Activated CD4-positive, alpha-beta T cell treated with anti-CD3 and anti-CD28 coated beads, Interleukin-2, amount 10 ng/mL, durations not matched to agents 7 days and 5 days (primary cell): ENCODE measurements around the gene KLF15. TPM values are rescaled to one million over a fixed set of nuclear protein-coding genes. Genes with fewer than 3 reads are reported as not detected.

Experiments
- CTCF ChIA-PET: fragments of 350-600 bp; sonication (Branson Sonifier 250); formaldehyde crosslinking; loops from one replicate; lab custom pipeline; 2021; ENCODE audit warnings: antibody characterized with exemption; lab: Charles Lee
- POLR2A ChIA-PET: fragments of 350-600 bp; sonication (Branson Sonifier 250); formaldehyde crosslinking; loops from one replicate; lab custom pipeline; 2021; ENCODE audit warnings: antibody characterized with exemption; lab: Charles Lee
- DNase-seq: peaks from one replicate; pipeline ENCODE4 v3.0.0-alpha.2; 2020
- H3K27ac Mint-ChIP-seq: one replicate; pipeline ENCODE4 v1.8.0; 2021; ENCODE audit warnings: mild to moderate bottlenecking, moderate library complexity, mixed read lengths
- H3K27me3 Mint-ChIP-seq: one replicate; pipeline ENCODE4 v1.8.0; 2021; ENCODE audit warnings: mixed read lengths
- H3K36me3 Mint-ChIP-seq: one replicate; pipeline ENCODE4 v1.8.0; 2021; ENCODE audit warnings: low read depth, mixed read lengths
- H3K4me1 Mint-ChIP-seq: one replicate; pipeline ENCODE4 v1.8.0; 2021; ENCODE audit warnings: mixed read lengths
- H3K4me3 Mint-ChIP-seq: one replicate; pipeline ENCODE4 v1.8.0; 2021; ENCODE audit warnings: mild to moderate bottlenecking, moderate library complexity, mixed read lengths
- H3K9me3 Mint-ChIP-seq: one replicate; pipeline ENCODE4 v1.8.0; 2021; ENCODE audit warnings: mixed read lengths
- total RNA-seq, 2 experiments: library from RNA; stranded (reverse); gene quantifications; one replicate each; pipeline ENCODE4 v1.2.3, GENCODE V29; 2021

The KLF15 gene
- total RNA-seq, 2 experiments from 2014 or later: not detected

GRCh38 chr3:126345641-126346460 is 11.4 kb downstream of the KLF15 start:
- Mint-ChIP-seq H3K4me3 (no peak overlapping the region), H3K4me1 (no peaks in the 10 kb centered on the region), H3K27me3 (no peaks in the 10 kb centered on the region), H3K36me3 (no peaks in the 10 kb centered on the region), H3K9me3 (no peaks in the 10 kb centered on the region), H3K27ac (no peak overlapping the region)
- CTCF ChIA-PET: no interaction called here
- POLR2A ChIA-PET: no interaction called here
- no peak for DNase-seq

- no peak for DNase-seq
- POLR2A ChIA-PET: no interaction called here
- no peaks in the 10 kb centered on the region for H3K36me3 Mint-ChIP-seq
- no peak overlapping the region for H3K4me3 Mint-ChIP-seq
- H3K27me3 Mint-ChIP-seq: no peaks in the 10 kb centered on the region
- CTCF ChIA-PET: no interaction called here
- no peak overlapping the region for H3K27ac Mint-ChIP-seq
- no peaks in the 10 kb centered on the region for H3K9me3 Mint-ChIP-seq
- H3K4me1 Mint-ChIP-seq: no peaks in the 10 kb centered on the region
Observed at GRCh38 chr3:126345231-126345630, 12.0 kb downstream of the KLF15 start.

- Mint-ChIP-seq H3K27ac (no peak overlapping the region), H3K4me3 (no peak overlapping the region), H3K36me3 (no peaks in the 10 kb centered on the region), H3K27me3 (no peaks in the 10 kb centered on the region), H3K9me3 (no peaks in the 10 kb centered on the region), H3K4me1 (no peaks in the 10 kb centered on the region)
- ChIA-PET CTCF (no interaction called here), POLR2A (no interaction called here)
- DNase-seq: no peak
Observed at GRCh38 chr3:126344380-126345041, 12.7 kb downstream of the KLF15 start.

- Mint-ChIP-seq H3K27me3 (no peaks in the 10 kb centered on the region), H3K27ac (no peak overlapping the region), H3K4me1 (no peaks in the 10 kb centered on the region), H3K36me3 (no peaks in the 10 kb centered on the region), H3K4me3 (no peak overlapping the region), H3K9me3 (no peaks in the 10 kb centered on the region)
- CTCF ChIA-PET: no interaction called here
- DNase-seq: no peak
- POLR2A ChIA-PET: no interaction called here
Observed at GRCh38 chr3:126343649-126344035, 13.6 kb downstream of the KLF15 start.

- Mint-ChIP-seq H3K36me3 (no peaks in the 10 kb centered on the region), H3K4me1 (no peaks in the 10 kb centered on the region), H3K27me3 (no peaks in the 10 kb centered on the region)
Observed at GRCh38 chr3:126342991-126343648, 14.1 kb downstream of the KLF15 start.

GRCh38 chr3:126342211-126342610 is 15.0 kb downstream of the KLF15 start:
- CTCF ChIA-PET: no interaction called here
- H3K9me3 Mint-ChIP-seq: no peaks in the 10 kb centered on the region
- no peaks in the 10 kb centered on the region for H3K27me3 Mint-ChIP-seq
- no peaks in the 10 kb centered on the region for H3K36me3 Mint-ChIP-seq
- no peak overlapping the region for H3K4me3 Mint-ChIP-seq
- DNase-seq: no peak
- H3K4me1 Mint-ChIP-seq: no peaks in the 10 kb centered on the region
- no peak overlapping the region for H3K27ac Mint-ChIP-seq
- POLR2A ChIA-PET: no interaction called here

More at GRCh38 chr3:126342991-126343648, 14.1 kb downstream of the KLF15 start:
- no peaks in the 10 kb centered on the region for H3K9me3 Mint-ChIP-seq
- CTCF ChIA-PET: no interaction called here
- POLR2A ChIA-PET: no interaction called here
- DNase-seq: no peak
- H3K27ac Mint-ChIP-seq: no peak overlapping the region
- no peak overlapping the region for H3K4me3 Mint-ChIP-seq

- no peaks in the 10 kb centered on the region for H3K27me3 Mint-ChIP-seq
- no peaks in the 10 kb centered on the region for H3K4me1 Mint-ChIP-seq
- POLR2A ChIA-PET: no interaction called here
- CTCF ChIA-PET: no interaction called here
- no peak overlapping the region for H3K4me3 Mint-ChIP-seq
- no peaks in the 10 kb centered on the region for H3K9me3 Mint-ChIP-seq
- H3K36me3 Mint-ChIP-seq: no peaks in the 10 kb centered on the region
- DNase-seq: no peak
- H3K27ac Mint-ChIP-seq: no peak overlapping the region
Observed at GRCh38 chr3:126341755-126342150, 15.5 kb downstream of the KLF15 start.

- DNase-seq: no peak
- no peak overlapping the region for H3K4me3 Mint-ChIP-seq
- H3K36me3 Mint-ChIP-seq: no peaks in the 10 kb centered on the region
- H3K27me3 Mint-ChIP-seq: no peaks in the 10 kb centered on the region
- POLR2A ChIA-PET: no interaction called here
- CTCF ChIA-PET: no interaction called here
- H3K9me3 Mint-ChIP-seq: no peaks in the 10 kb centered on the region
- H3K27ac Mint-ChIP-seq: no peak overlapping the region
- no peaks in the 10 kb centered on the region for H3K4me1 Mint-ChIP-seq
Observed at GRCh38 chr3:126340943-126341754, 16.1 kb downstream of the KLF15 start.

GRCh38 chr3:126340596-126340942 is 16.6 kb downstream of the KLF15 start:
- Mint-ChIP-seq H3K27ac (no peak overlapping the region), H3K27me3 (no peaks in the 10 kb centered on the region), H3K36me3 (no peaks in the 10 kb centered on the region), H3K4me1 (no peaks in the 10 kb centered on the region), H3K9me3 (no peaks in the 10 kb centered on the region), H3K4me3 (no peak overlapping the region)
- no peak for DNase-seq
- POLR2A ChIA-PET: no interaction called here
- CTCF ChIA-PET: no interaction called here

GRCh38 chr3:126340081-126340511 is 17.1 kb downstream of the KLF15 start:
- Mint-ChIP-seq H3K27me3 (no peaks in the 10 kb centered on the region), H3K4me3 (no peak overlapping the region), H3K36me3 (no peaks in the 10 kb centered on the region), H3K4me1 (no peaks in the 10 kb centered on the region), H3K9me3 (no peaks in the 10 kb centered on the region), H3K27ac (no peak overlapping the region)
- CTCF ChIA-PET: no interaction called here
- POLR2A ChIA-PET: no interaction called here
- DNase-seq: no peak

- no peak for DNase-seq
- Mint-ChIP-seq H3K4me3 (no peak overlapping the region), H3K27me3 (no peaks in the 10 kb centered on the region), H3K4me1 (no peaks in the 10 kb centered on the region), H3K36me3 (no peaks in the 10 kb centered on the region), H3K27ac (no peak overlapping the region), H3K9me3 (no peaks in the 10 kb centered on the region)
- CTCF ChIA-PET: no interaction called here
- POLR2A ChIA-PET: no interaction called here
Observed at GRCh38 chr3:126339466-126339865, 17.7 kb downstream of the KLF15 start.

- H3K4me1 Mint-ChIP-seq: no peaks in the 10 kb centered on the region
- POLR2A ChIA-PET: no interaction called here
- H3K36me3 Mint-ChIP-seq: no peaks in the 10 kb centered on the region
- no peaks in the 10 kb centered on the region for H3K9me3 Mint-ChIP-seq
- no peaks in the 10 kb centered on the region for H3K27me3 Mint-ChIP-seq
- DNase-seq: no peak
- CTCF ChIA-PET: interaction anchor here (0.6 kb wide), 2 partner anchors 342 to 673 kb away, joined by 3 to 4 read pairs; no protein-coding TSS in a partner anchor
- no peak overlapping the region for H3K27ac Mint-ChIP-seq
- no peak overlapping the region for H3K4me3 Mint-ChIP-seq
Observed at GRCh38 chr3:126338790-126339288, 18.4 kb downstream of the KLF15 start.
